ENCODE results near the gene ZYX.

GRCh38 chr7:143391462-143392404, 10.6 kb downstream of the ZYX start:
- no peak for TF ChIP-seq NR3C1 (IDR thresholded peaks at IDR 0.05)
- no peak for TF ChIP-seq CTCF (IDR thresholded peaks at IDR 0.05)
